ENCODE results near the gene LDHAL6B. TPM values are rescaled to one million over a fixed set of nuclear protein-coding genes. Genes with fewer than 3 reads are reported as not detected.

The LDHAL6B gene
- polyA plus RNA-seq, 1 donor: 0.57 TPM

- Histone ChIP-seq H3K4me3 (ENCODE audit: low read length) (no peak overlapping the region), H3K27me3 (ENCODE audit: control insufficient read depth, insufficient read depth, low read length) (no peaks in the 10 kb centered on the region), H3K27ac (ENCODE audit: low read length) (no peak overlapping the region), H3K36me3 (ENCODE audit: control insufficient read depth, insufficient read depth, low read length) (peaks cover 69% of the 10 kb centered on the region), H3K9me3 (ENCODE audit: control insufficient read depth, low read depth, low read length) (no peaks in the 10 kb centered on the region), H3K4me1 (ENCODE audit: control insufficient read depth, insufficient read depth, low read length) (peaks cover 7% of the 10 kb centered on the region)
- no peak for DNase-seq
- WGBS (ENCODE audit: insufficient coverage, low lambda C conversion rate): no CpG with 5 or more reads among the region's 2 CpGs
Measured at GRCh38 chr15:59197454-59197853, 9.2 kb upstream of the LDHAL6B start.

- H3K36me3 ChIP-seq (ENCODE audit: control insufficient read depth, insufficient read depth, low read length): peaks cover 66% of the 10 kb centered on the region
- H3K27ac ChIP-seq (ENCODE audit: low read length): peak overlapping the region; percentile 86
- WGBS (ENCODE audit: insufficient coverage, low lambda C conversion rate): 90% methylated on average over 2 of the region's 10 CpGs
- DNase-seq: peak; percentile 70 to 86
- H3K9me3 ChIP-seq (ENCODE audit: control insufficient read depth, low read depth, low read length): no peaks in the 10 kb centered on the region
- H3K27me3 ChIP-seq (ENCODE audit: control insufficient read depth, insufficient read depth, low read length): no peaks in the 10 kb centered on the region
- H3K4me1 ChIP-seq (ENCODE audit: control insufficient read depth, insufficient read depth, low read length): peaks cover 7% of the 10 kb centered on the region
- H3K4me3 ChIP-seq (ENCODE audit: low read length): no peak overlapping the region
Measured at GRCh38 chr15:59199626-59200465, 6.8 kb upstream of the LDHAL6B start.

GRCh38 chr15:59200560-59200959 is 6.1 kb upstream of the LDHAL6B start:
- WGBS (ENCODE audit: insufficient coverage, low lambda C conversion rate): no CpG with 5 or more reads among the region's 9 CpGs
- Histone ChIP-seq H3K27ac (ENCODE audit: low read length) (peak overlapping the region; percentile 86), H3K4me3 (ENCODE audit: low read length) (no peak overlapping the region), H3K9me3 (ENCODE audit: control insufficient read depth, low read depth, low read length) (no peaks in the 10 kb centered on the region), H3K4me1 (ENCODE audit: control insufficient read depth, insufficient read depth, low read length) (peaks cover 7% of the 10 kb centered on the region), H3K27me3 (ENCODE audit: control insufficient read depth, insufficient read depth, low read length) (no peaks in the 10 kb centered on the region), H3K36me3 (ENCODE audit: control insufficient read depth, insufficient read depth, low read length) (peaks cover 68% of the 10 kb centered on the region)
- DNase-seq: no peak

- Histone ChIP-seq H3K27ac (ENCODE audit: low read length) (no peak overlapping the region), H3K4me3 (ENCODE audit: low read length) (no peak overlapping the region), H3K9me3 (ENCODE audit: control insufficient read depth, low read depth, low read length) (peaks cover 2% of the 10 kb centered on the region), H3K4me1 (ENCODE audit: control insufficient read depth, insufficient read depth, low read length) (peaks cover 7% of the 10 kb centered on the region), H3K36me3 (ENCODE audit: control insufficient read depth, insufficient read depth, low read length) (peaks cover 78% of the 10 kb centered on the region), H3K27me3 (ENCODE audit: control insufficient read depth, insufficient read depth, low read length) (no peaks in the 10 kb centered on the region)
- no peak for DNase-seq
- no CpG with 5 or more reads among the region's 6 CpGs for WGBS (ENCODE audit: insufficient coverage, low lambda C conversion rate)
Measured at GRCh38 chr15:59203008-59203407, 3.6 kb upstream of the LDHAL6B start.

GRCh38 chr15:59203657-59204056 is 3.0 kb upstream of the LDHAL6B start:
- H3K36me3 ChIP-seq (ENCODE audit: control insufficient read depth, insufficient read depth, low read length): peaks cover 74% of the 10 kb centered on the region
- no peak for DNase-seq
- no peaks in the 10 kb centered on the region for H3K27me3 ChIP-seq (ENCODE audit: control insufficient read depth, insufficient read depth, low read length)
- WGBS (ENCODE audit: insufficient coverage, low lambda C conversion rate): 90% methylated on average over 2 of the region's 3 CpGs
- H3K9me3 ChIP-seq (ENCODE audit: control insufficient read depth, low read depth, low read length): peaks cover 2% of the 10 kb centered on the region
- H3K27ac ChIP-seq (ENCODE audit: low read length): no peak overlapping the region
- H3K4me3 ChIP-seq (ENCODE audit: low read length): no peak overlapping the region
- H3K4me1 ChIP-seq (ENCODE audit: control insufficient read depth, insufficient read depth, low read length): peaks cover 7% of the 10 kb centered on the region

GRCh38 chr15:59205839-59206622 is 612 bp upstream of the LDHAL6B start:
- H3K27me3 ChIP-seq (ENCODE audit: control insufficient read depth, insufficient read depth, low read length): no peaks in the 10 kb centered on the region
- H3K36me3 ChIP-seq (ENCODE audit: control insufficient read depth, insufficient read depth, low read length): peaks cover 71% of the 10 kb centered on the region
- no peaks in the 10 kb centered on the region for H3K4me1 ChIP-seq (ENCODE audit: control insufficient read depth, insufficient read depth, low read length)
- no peak for DNase-seq
- H3K9me3 ChIP-seq (ENCODE audit: control insufficient read depth, low read depth, low read length): peaks cover 2% of the 10 kb centered on the region
- H3K27ac ChIP-seq (ENCODE audit: low read length): no peak overlapping the region
- H3K4me3 ChIP-seq (ENCODE audit: low read length): no peak overlapping the region
- no CpG with 5 or more reads among the region's 9 CpGs for WGBS (ENCODE audit: insufficient coverage, low lambda C conversion rate)

- Histone ChIP-seq H3K27me3 (ENCODE audit: control insufficient read depth, insufficient read depth, low read length) (no peaks in the 10 kb centered on the region), H3K9me3 (ENCODE audit: control insufficient read depth, low read depth, low read length) (peaks cover 2% of the 10 kb centered on the region), H3K27ac (ENCODE audit: low read length) (no peak overlapping the region), H3K4me1 (ENCODE audit: control insufficient read depth, insufficient read depth, low read length) (no peaks in the 10 kb centered on the region), H3K36me3 (ENCODE audit: control insufficient read depth, insufficient read depth, low read length) (peaks cover 58% of the 10 kb centered on the region), H3K4me3 (ENCODE audit: low read length) (no peak overlapping the region)
- 93% methylated on average over 2 of the region's 7 CpGs for WGBS (ENCODE audit: insufficient coverage, low lambda C conversion rate)
- no peak for DNase-seq
Measured at GRCh38 chr15:59208613-59209249, 2.1 kb downstream of the LDHAL6B start.

- no peak overlapping the region for H3K4me3 ChIP-seq (ENCODE audit: low read length)
- peaks cover 50% of the 10 kb centered on the region for H3K36me3 ChIP-seq (ENCODE audit: control insufficient read depth, insufficient read depth, low read length)
- no peaks in the 10 kb centered on the region for H3K27me3 ChIP-seq (ENCODE audit: control insufficient read depth, insufficient read depth, low read length)
- H3K27ac ChIP-seq (ENCODE audit: low read length): peak overlapping the region; percentile 15
- 100% methylated on average over 1 of the region's 2 CpGs for WGBS (ENCODE audit: insufficient coverage, low lambda C conversion rate)
- peaks cover 2% of the 10 kb centered on the region for H3K9me3 ChIP-seq (ENCODE audit: control insufficient read depth, low read depth, low read length)
- no peaks in the 10 kb centered on the region for H3K4me1 ChIP-seq (ENCODE audit: control insufficient read depth, insufficient read depth, low read length)
- peak; percentile 24 to 42 for DNase-seq
Measured at GRCh38 chr15:59210186-59210585, 3.5 kb downstream of the LDHAL6B start.

GRCh38 chr15:59216911-59217310 is 10.3 kb downstream of the LDHAL6B start:
- DNase-seq: no peak
- Histone ChIP-seq H3K27me3 (ENCODE audit: control insufficient read depth, insufficient read depth, low read length) (no peaks in the 10 kb centered on the region), H3K27ac (ENCODE audit: low read length) (no peak overlapping the region), H3K36me3 (ENCODE audit: control insufficient read depth, insufficient read depth, low read length) (peaks cover 54% of the 10 kb centered on the region), H3K4me3 (ENCODE audit: low read length) (no peak overlapping the region), H3K4me1 (ENCODE audit: control insufficient read depth, insufficient read depth, low read length) (no peaks in the 10 kb centered on the region), H3K9me3 (ENCODE audit: control insufficient read depth, low read depth, low read length) (no peaks in the 10 kb centered on the region)
- 80% methylated on average over 1 of the region's 5 CpGs for WGBS (ENCODE audit: insufficient coverage, low lambda C conversion rate)

GRCh38 chr15:59217876-59218498 is 11.3 kb downstream of the LDHAL6B start:
- DNase-seq: no peak
- Histone ChIP-seq H3K4me1 (ENCODE audit: control insufficient read depth, insufficient read depth, low read length) (no peaks in the 10 kb centered on the region), H3K9me3 (ENCODE audit: control insufficient read depth, low read depth, low read length) (no peaks in the 10 kb centered on the region), H3K4me3 (ENCODE audit: low read length) (no peak overlapping the region), H3K27ac (ENCODE audit: low read length) (no peak overlapping the region), H3K36me3 (ENCODE audit: control insufficient read depth, insufficient read depth, low read length) (peaks cover 58% of the 10 kb centered on the region), H3K27me3 (ENCODE audit: control insufficient read depth, insufficient read depth, low read length) (no peaks in the 10 kb centered on the region)
- 92% methylated on average over 2 of the region's 14 CpGs for WGBS (ENCODE audit: insufficient coverage, low lambda C conversion rate)
